ENCODE measurements around the gene TRPM1. TPM values are rescaled to one million over a fixed set of nuclear protein-coding genes. Genes with fewer than 3 reads are reported as not detected.

TRPM1 gene
- total RNA-seq, 2 donors from 2014 or later = not detected

- Histone ChIP-seq H3K27ac (peak overlapping the region in 2 of 4 donors; percentile 5 to 14), H3K4me3 (no peak overlapping the region), H3K27me3 (no peaks in the 10 kb centered on the region), H3K9me3 (no peaks in the 10 kb centered on the region), H3K4me1 (peaks cover 30% of the 10 kb centered on the region), H3K36me3 (replicated peaks in 1 of 2; ENCODE audit: insufficient read depth in 1 of 2, low read depth in 2 of 2) (no peaks in the 10 kb centered on the region)
- TF ChIP-seq POLR2A (IDR thresholded peaks at IDR 0.05) = no peak
- TF ChIP-seq, protein P1, sequence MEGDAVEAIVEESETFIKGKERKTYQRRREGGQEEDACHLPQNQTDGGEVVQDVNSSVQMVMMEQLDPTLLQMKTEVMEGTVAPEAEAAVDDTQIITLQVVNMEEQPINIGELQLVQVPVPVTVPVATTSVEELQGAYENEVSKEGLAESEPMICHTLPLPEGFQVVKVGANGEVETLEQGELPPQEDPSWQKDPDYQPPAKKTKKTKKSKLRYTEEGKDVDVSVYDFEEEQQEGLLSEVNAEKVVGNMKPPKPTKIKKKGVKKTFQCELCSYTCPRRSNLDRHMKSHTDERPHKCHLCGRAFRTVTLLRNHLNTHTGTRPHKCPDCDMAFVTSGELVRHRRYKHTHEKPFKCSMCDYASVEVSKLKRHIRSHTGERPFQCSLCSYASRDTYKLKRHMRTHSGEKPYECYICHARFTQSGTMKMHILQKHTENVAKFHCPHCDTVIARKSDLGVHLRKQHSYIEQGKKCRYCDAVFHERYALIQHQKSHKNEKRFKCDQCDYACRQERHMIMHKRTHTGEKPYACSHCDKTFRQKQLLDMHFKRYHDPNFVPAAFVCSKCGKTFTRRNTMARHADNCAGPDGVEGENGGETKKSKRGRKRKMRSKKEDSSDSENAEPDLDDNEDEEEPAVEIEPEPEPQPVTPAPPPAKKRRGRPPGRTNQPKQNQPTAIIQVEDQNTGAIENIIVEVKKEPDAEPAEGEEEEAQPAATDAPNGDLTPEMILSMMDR (IDR thresholded peaks at IDR 0.05) = no peak
- intact Hi-C loops (cut with DNase I) = no loop called here
- DNase-seq (peak; percentile 41 to 64 (median 52)), ATAC-seq (peak; percentile 34)
- 0 to 18% methylated on average over 2 to 6 of the region's 6 CpGs for WGBS, 2 donors
Observed at GRCh38 chr15:31083370-31083780, 18.1 kb downstream of the TRPM1 start.

DNA sequence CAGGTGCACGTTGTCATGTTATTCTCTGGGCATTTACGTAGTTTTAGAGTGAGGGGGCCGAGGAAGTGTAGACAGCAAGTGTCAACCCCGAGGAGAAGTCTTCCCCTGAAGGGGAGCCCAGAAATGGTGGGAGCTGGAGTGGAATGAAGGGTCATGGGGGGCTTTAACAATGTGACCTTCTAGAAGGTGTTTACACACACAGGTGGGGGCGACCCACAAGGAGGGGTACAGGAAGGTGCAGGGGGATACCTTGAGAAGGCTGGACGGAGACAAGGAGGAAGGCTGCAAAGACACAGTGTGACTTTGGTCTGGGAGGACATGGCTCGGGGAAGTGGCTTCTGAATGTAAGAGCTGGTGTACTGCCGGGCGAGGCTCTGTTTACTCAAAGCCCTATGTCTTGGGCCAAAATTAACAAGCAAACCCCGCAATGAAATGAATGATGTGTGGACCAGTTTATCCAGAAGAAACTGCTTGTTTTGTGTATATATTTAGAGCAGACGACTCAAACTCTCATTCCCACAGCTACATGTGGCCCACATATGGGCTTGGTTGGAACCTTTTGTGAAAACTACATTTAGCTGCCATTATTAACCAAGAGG lies 18.7 kb downstream of the TRPM1 start:
- WGBS, 2 donors = 65 to 66% methylated on average over 11 of the region's 11 CpGs
- Histone ChIP-seq H3K9me3 (no peaks in the 10 kb centered on the region), H3K4me1 (peaks cover 30% of the 10 kb centered on the region), H3K4me3 (no peak overlapping the region), H3K27me3 (no peaks in the 10 kb centered on the region), H3K36me3 (replicated peaks in 1 of 2; ENCODE audit: insufficient read depth in 1 of 2, low read depth in 2 of 2) (no peaks in the 10 kb centered on the region), H3K27ac (no peak overlapping the region)
- no peak for ATAC-seq
- intact Hi-C loops (cut with DNase I) = no loop called here
- TF ChIP-seq, protein P1 (IDR thresholded peaks at IDR 0.05) = no peak
- TF ChIP-seq POLR2A (IDR thresholded peaks at IDR 0.05) = no peak
- DNase-seq = no peak

DNA sequence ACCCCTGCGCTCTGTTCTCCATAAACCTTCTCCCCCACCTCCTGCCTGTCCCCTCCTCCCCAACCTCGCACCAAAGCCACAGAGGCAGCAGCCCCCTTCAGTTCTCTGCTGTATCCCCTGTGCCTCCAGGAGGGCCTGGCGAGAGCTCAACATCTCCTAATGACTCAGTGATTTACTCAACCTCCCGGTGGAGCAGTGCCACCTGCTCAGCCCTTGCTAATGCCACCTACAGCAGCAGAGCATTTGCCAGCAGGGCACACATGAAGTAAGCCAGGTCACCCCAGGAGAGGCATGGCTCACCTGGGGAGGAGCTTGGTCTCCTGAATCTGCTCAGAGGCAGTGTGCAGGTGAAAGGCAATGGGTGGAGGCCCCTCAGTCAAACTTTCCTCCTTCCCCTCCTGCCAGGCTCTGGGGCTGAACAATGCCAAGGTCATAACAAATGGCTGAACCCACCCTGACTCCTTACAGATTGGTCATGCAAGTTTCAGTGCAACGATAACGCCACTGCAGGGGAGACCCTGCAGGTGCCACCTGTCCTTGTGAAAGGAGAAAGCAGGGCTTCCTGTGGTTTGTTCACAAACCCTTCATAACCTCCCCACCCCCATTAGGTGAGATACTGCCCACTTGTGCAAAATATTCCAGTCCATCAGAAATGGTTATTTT lies 19.8 kb downstream of the TRPM1 start:
- DNase-seq = peak; percentile 21 to 60 (median 51)
- no peak for TF ChIP-seq POLR2A (IDR thresholded peaks at IDR 0.05)
- TF ChIP-seq, protein P1 (IDR thresholded peaks at IDR 0.05) = no peak
- H3K27me3 ChIP-seq = no peaks in the 10 kb centered on the region
- H3K36me3 ChIP-seq (replicated peaks in 1 of 2; ENCODE audit: insufficient read depth in 1 of 2, low read depth in 2 of 2) = no peaks in the 10 kb centered on the region
- peaks cover 30% of the 10 kb centered on the region for H3K4me1 ChIP-seq
- 66 to 74% methylated on average over 6 of the region's 6 CpGs for WGBS, 2 donors
- no peaks in the 10 kb centered on the region for H3K9me3 ChIP-seq
- intact Hi-C loops (cut with DNase I) = no loop called here
- ATAC-seq = peak; percentile 46
- H3K4me3 ChIP-seq = no peak overlapping the region
- no peak overlapping the region for H3K27ac ChIP-seq

DNA sequence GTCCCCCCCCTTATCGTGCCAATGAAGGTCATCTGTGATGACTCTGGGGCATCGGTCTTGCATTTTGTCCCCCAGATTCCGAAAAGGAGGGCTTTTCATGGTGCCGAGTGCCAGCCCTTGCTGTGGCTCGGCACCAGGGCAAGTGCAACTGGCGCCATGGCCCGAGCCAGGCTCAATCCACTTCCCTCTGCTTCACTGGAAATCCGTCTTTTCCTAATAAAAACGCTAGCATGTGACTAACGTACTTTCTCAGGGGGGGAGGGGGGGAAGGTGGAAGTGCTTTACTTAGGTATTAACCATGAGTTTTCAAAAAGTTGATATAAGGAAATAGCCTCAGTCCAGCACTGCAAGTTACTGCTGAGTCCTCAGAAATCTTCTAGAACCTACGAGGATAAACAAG lies 20.5 kb downstream of the TRPM1 start:
- H3K9me3 ChIP-seq = no peaks in the 10 kb centered on the region
- no peaks in the 10 kb centered on the region for H3K27me3 ChIP-seq
- intact Hi-C loops (cut with DNase I) = no loop called here
- DNase-seq (no peak), ATAC-seq (no peak)
- no peak overlapping the region for H3K27ac ChIP-seq
- H3K4me1 ChIP-seq = peaks cover 30% of the 10 kb centered on the region
- no peak overlapping the region for H3K4me3 ChIP-seq
- H3K36me3 ChIP-seq (replicated peaks in 1 of 2; ENCODE audit: insufficient read depth in 1 of 2, low read depth in 2 of 2) = no peaks in the 10 kb centered on the region
- TF ChIP-seq, protein P1 (IDR thresholded peaks at IDR 0.05) = no peak
- no peak for TF ChIP-seq POLR2A (IDR thresholded peaks at IDR 0.05)
- 61 to 68% methylated on average over 11 of the region's 11 CpGs for WGBS, 2 donors

Measured in body of pancreas (tissue), 4 donors.